WTC11 (cell line): Measurements from ENCODE around the gene GPR39. TPM values are rescaled to one million over a fixed set of nuclear protein-coding genes. Genes with fewer than 3 reads are reported as not detected.

Source experiments
- ATAC-seq: fragments of 200-7000 bp; cut with Tn5 transposase; 2 replicates; pipeline ENCODE4 v1.10.0; 2021; ENCODE audit warnings: mild to moderate bottlenecking, moderate library complexity
- CTCF ChIA-PET: fragments of 300-600 bp; sonication (Branson Sonifier 250); formaldehyde crosslinking; loops from one replicate; lab custom pipeline; 2021; ENCODE audit warnings: antibody characterized with exemption; lab: Charles Lee
- POLR2A ChIA-PET: fragments of 350-600 bp; sonication (Branson Sonifier 250); formaldehyde crosslinking; loops from one replicate; lab custom pipeline; 2021; ENCODE audit warnings: antibody characterized with exemption; lab: Charles Lee
- DNase-seq: peaks from one replicate; pipeline ENCODE4 v3.0.0; 2021; ENCODE audit warnings: low spot score
- H3K27ac Mint-ChIP-seq: 2 replicates; pipeline ENCODE4 v1.8.0; 2021; ENCODE audit warnings: mixed read lengths
- H3K27me3 Mint-ChIP-seq: 2 replicates; pipeline ENCODE4 v1.8.0; 2021; ENCODE audit warnings: low read depth, mild to moderate bottlenecking, moderate library complexity, mixed read lengths
- H3K36me3 Mint-ChIP-seq: 2 replicates; pipeline ENCODE4 v1.8.0; 2021; ENCODE audit warnings: mixed read lengths
- H3K4me1 Mint-ChIP-seq: 2 replicates; pipeline ENCODE4 v1.8.0; 2022; ENCODE audit warnings: mixed read lengths
- H3K4me3 Mint-ChIP-seq: 2 replicates; pipeline ENCODE4 v1.8.0; 2021; ENCODE audit warnings: mild to moderate bottlenecking, moderate library complexity, mixed read lengths
- H3K9me3 Mint-ChIP-seq: 2 replicates; pipeline ENCODE4 v1.8.0; 2021; ENCODE audit warnings: mixed read lengths
- ETV6 ChIP-seq: sonication (generic); formaldehyde crosslinking; IDR thresholded peaks from 2 replicates; pipeline ENCODE4 v1.8.1; 2022; ENCODE audit warnings: mild to moderate bottlenecking, missing genetic modification reagents
- HMGA2 ChIP-seq: fragments of 250-450 bp; sonication (Bioruptor Pico); IDR thresholded peaks from 2 replicates; pipeline ENCODE4 v1.4.0; 2021; ENCODE audit warnings: mild to moderate bottlenecking, moderate library complexity
- NFYB ChIP-seq: sonication (generic); formaldehyde crosslinking; conservative IDR thresholded peaks from 2 replicates; pipeline ENCODE4 v1.8.0; 2022; ENCODE audit warnings: low read depth, missing genetic modification reagents
- NR2C2 ChIP-seq: sonication (generic); formaldehyde crosslinking; IDR thresholded peaks from 2 replicates; pipeline ENCODE4 v1.8.0; 2022; ENCODE audit warnings: mild to moderate bottlenecking, missing genetic modification reagents
- NR3C1 ChIP-seq: sonication (generic); formaldehyde crosslinking; conservative IDR thresholded peaks from 2 replicates; pipeline ENCODE4 v1.8.1; 2023; ENCODE audit warnings: low read depth, mild to moderate bottlenecking, missing genetic modification reagents
- PRDM15 ChIP-seq: sonication (generic); formaldehyde crosslinking; IDR thresholded peaks from 2 replicates; pipeline ENCODE4 v1.8.0; 2022; ENCODE audit warnings: missing genetic modification reagents
- RELA ChIP-seq: sonication (generic); formaldehyde crosslinking; IDR thresholded peaks from 2 replicates; pipeline ENCODE4 v1.8.1; 2022; ENCODE audit warnings: missing genetic modification reagents, mild to moderate bottlenecking, borderline replicate concordance
- TCF7 ChIP-seq: sonication (generic); formaldehyde crosslinking; IDR thresholded peaks from 2 replicates; pipeline ENCODE4 v1.8.0; 2022; ENCODE audit warnings: mild to moderate bottlenecking, low read depth, missing genetic modification reagents, moderate library complexity
- TP53 ChIP-seq: sonication (generic); formaldehyde crosslinking; IDR thresholded peaks from 2 replicates; pipeline ENCODE4 v1.8.1; 2023; ENCODE audit warnings: mild to moderate bottlenecking, missing genetic modification reagents
- ZNF121 ChIP-seq: sonication (generic); formaldehyde crosslinking; IDR thresholded peaks from 2 replicates; pipeline ENCODE4 v1.8.0; 2023; ENCODE audit warnings: missing genetic modification reagents
- total RNA-seq: library from RNA; stranded (reverse); gene quantifications from 3 replicates; pipeline ENCODE4 v1.2.3, GENCODE V29; 2021
- TF ChIP-seq, protein P1 (sequence below): sonication (generic); formaldehyde crosslinking; IDR thresholded peaks from 2 replicates; pipeline ENCODE4 v1.8.0; 2022; ENCODE audit warnings: mild to moderate bottlenecking, missing genetic modification reagents
- TF ChIP-seq, protein P2 (sequence below): sonication (generic); formaldehyde crosslinking; IDR thresholded peaks from 2 replicates; pipeline ENCODE4 v1.8.1; 2023; ENCODE audit warnings: mild to moderate bottlenecking, missing genetic modification reagents
- TF ChIP-seq, protein P3 (sequence below): fragments of 250-450 bp; sonication (Bioruptor Pico); conservative IDR thresholded peaks from 2 replicates; pipeline ENCODE4 v1.9.0; 2021; ENCODE audit warnings: mild to moderate bottlenecking
- TF ChIP-seq, protein P4 (sequence below): fragments of 250-450 bp; sonication (Bioruptor Pico); IDR thresholded peaks from 2 replicates; pipeline ENCODE4 v1.8.0; 2021; ENCODE audit warnings: mild to moderate bottlenecking
- TF ChIP-seq, protein P5 (sequence below): sonication (generic); formaldehyde crosslinking; IDR thresholded peaks from 2 replicates; pipeline ENCODE4 v1.8.0; 2022; ENCODE audit warnings: mild to moderate bottlenecking, missing genetic modification reagents
- TF ChIP-seq, protein P6 (sequence below): sonication (generic); formaldehyde crosslinking; IDR thresholded peaks from 2 replicates; pipeline ENCODE4 v1.8.1; 2023; ENCODE audit warnings: mild to moderate bottlenecking, missing genetic modification reagents, moderate library complexity
- TF ChIP-seq, protein P7 (sequence below): fragments of 250-450 bp; sonication (Bioruptor Pico); IDR thresholded peaks from 2 replicates; pipeline ENCODE4 v1.9.0; 2021; ENCODE audit warnings: mild to moderate bottlenecking
- TF ChIP-seq, protein P8 (sequence below): sonication (generic); formaldehyde crosslinking; IDR thresholded peaks from 2 replicates; pipeline ENCODE4 v1.8.1; 2022; ENCODE audit warnings: low read depth, missing genetic modification reagents, borderline replicate concordance

GPR39 gene
- total RNA-seq, 1 experiment from 2014 or later = 0.74 TPM

DNA sequence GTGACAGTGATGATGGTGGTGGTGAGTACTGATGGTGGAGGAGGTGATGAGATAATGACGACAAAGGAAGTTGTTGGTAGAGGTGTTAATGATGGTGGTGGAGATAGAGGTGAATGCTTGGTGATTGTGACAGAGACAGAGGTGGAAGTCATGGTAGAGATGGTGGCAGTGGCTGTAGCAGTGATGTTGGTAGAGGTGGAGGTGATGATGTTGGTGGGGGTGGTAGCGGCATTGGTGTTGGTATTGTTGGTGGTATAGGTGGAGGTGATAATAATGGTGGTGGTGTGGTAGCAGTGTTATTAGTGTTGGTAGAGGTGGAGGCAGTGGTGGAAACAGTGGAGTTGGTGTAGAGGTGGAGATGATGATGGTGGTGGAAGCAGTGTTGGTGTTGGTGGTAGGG is 217.0 kb downstream of the GPR39 start (continued):
- TF ChIP-seq NFYB (CRISPR knock-in tag) = no peak
- TF ChIP-seq, protein P1, sequence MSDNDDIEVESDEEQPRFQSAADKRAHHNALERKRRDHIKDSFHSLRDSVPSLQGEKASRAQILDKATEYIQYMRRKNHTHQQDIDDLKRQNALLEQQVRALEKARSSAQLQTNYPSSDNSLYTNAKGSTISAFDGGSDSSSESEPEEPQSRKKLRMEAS (CRISPR knock-in tag) = no peak
- TF ChIP-seq, protein P2, sequence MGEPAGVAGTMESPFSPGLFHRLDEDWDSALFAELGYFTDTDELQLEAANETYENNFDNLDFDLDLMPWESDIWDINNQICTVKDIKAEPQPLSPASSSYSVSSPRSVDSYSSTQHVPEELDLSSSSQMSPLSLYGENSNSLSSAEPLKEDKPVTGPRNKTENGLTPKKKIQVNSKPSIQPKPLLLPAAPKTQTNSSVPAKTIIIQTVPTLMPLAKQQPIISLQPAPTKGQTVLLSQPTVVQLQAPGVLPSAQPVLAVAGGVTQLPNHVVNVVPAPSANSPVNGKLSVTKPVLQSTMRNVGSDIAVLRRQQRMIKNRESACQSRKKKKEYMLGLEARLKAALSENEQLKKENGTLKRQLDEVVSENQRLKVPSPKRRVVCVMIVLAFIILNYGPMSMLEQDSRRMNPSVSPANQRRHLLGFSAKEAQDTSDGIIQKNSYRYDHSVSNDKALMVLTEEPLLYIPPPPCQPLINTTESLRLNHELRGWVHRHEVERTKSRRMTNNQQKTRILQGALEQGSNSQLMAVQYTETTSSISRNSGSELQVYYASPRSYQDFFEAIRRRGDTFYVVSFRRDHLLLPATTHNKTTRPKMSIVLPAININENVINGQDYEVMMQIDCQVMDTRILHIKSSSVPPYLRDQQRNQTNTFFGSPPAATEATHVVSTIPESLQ (CRISPR knock-in tag) = no peak
- no peak for TF ChIP-seq ETV6
- TF ChIP-seq, protein P3, sequence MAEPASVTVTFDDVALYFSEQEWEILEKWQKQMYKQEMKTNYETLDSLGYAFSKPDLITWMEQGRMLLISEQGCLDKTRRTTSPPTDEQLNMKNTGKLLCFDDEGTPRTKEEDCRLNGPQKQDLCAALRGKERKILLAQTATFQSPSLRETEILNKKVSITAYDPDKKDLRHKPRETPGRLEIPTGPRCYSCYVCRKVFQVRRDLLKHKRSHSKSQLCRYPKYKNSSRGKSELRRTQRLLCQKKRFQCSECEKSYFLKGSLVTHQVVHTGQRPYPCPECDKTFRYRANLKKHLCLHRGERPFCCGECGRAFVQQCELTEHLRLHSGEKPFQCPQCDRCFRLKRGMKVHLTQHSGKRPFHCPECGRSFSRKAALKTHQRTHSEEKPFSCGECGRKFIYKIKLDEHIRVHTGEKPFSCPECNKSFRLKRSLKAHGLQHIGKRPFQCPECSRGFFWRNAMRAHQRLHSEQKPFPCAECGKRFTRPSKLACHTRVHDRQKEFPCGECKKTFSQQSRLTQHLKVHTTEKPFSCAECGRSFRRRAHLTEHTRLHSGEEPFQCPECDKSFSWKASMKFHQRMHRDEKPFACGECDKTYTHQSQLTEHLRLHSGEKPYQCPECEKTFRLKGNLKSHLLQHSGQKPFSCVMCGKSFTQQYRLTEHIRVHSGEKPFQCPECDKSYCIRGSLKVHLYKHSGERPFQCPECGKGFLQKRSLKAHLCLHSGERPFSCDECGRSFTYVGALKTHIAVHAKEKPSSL (CRISPR knock-in tag) = no peak
- TF ChIP-seq, protein P4, sequence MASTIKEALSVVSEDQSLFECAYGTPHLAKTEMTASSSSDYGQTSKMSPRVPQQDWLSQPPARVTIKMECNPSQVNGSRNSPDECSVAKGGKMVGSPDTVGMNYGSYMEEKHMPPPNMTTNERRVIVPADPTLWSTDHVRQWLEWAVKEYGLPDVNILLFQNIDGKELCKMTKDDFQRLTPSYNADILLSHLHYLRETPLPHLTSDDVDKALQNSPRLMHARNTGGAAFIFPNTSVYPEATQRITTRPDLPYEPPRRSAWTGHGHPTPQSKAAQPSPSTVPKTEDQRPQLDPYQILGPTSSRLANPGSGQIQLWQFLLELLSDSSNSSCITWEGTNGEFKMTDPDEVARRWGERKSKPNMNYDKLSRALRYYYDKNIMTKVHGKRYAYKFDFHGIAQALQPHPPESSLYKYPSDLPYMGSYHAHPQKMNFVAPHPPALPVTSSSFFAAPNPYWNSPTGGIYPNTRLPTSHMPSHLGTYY (CRISPR knock-in tag) = no peak
- TF ChIP-seq TCF7 (CRISPR knock-in tag) = no peak
- TF ChIP-seq, protein P5, sequence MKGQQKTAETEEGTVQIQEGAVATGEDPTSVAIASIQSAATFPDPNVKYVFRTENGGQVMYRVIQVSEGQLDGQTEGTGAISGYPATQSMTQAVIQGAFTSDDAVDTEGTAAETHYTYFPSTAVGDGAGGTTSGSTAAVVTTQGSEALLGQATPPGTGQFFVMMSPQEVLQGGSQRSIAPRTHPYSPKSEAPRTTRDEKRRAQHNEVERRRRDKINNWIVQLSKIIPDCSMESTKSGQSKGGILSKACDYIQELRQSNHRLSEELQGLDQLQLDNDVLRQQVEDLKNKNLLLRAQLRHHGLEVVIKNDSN (CRISPR knock-in tag) = no peak
- no peak for TF ChIP-seq HMGA2
- TF ChIP-seq ZNF121 (CRISPR knock-in tag) = no peak
- no peak for TF ChIP-seq NR3C1 (CRISPR knock-in tag)

- Mint-ChIP-seq H3K9me3 (peaks cover 9% of the 10 kb centered on the region), H3K36me3 (no peaks in the 10 kb centered on the region; the same call in 1 of the 2 replicates), H3K27me3 (no peaks in the 10 kb centered on the region), H3K4me3 (no peak overlapping the region)
- ATAC-seq = no peak
- POLR2A ChIA-PET = no interaction called here
- DNase-seq = no peak
- TF ChIP-seq, protein P6, sequence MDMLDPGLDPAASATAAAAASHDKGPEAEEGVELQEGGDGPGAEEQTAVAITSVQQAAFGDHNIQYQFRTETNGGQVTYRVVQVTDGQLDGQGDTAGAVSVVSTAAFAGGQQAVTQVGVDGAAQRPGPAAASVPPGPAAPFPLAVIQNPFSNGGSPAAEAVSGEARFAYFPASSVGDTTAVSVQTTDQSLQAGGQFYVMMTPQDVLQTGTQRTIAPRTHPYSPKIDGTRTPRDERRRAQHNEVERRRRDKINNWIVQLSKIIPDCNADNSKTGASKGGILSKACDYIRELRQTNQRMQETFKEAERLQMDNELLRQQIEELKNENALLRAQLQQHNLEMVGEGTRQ (CRISPR knock-in tag) = no peak
- TF ChIP-seq RELA (CRISPR knock-in tag) (no peak), TCF7 (CRISPR knock-in tag) (no peak), NR2C2 (CRISPR knock-in tag) (no peak), TP53 (CRISPR knock-in tag) (no peak), PRDM15 (CRISPR knock-in tag) (no peak)
- TF ChIP-seq, protein P7, sequence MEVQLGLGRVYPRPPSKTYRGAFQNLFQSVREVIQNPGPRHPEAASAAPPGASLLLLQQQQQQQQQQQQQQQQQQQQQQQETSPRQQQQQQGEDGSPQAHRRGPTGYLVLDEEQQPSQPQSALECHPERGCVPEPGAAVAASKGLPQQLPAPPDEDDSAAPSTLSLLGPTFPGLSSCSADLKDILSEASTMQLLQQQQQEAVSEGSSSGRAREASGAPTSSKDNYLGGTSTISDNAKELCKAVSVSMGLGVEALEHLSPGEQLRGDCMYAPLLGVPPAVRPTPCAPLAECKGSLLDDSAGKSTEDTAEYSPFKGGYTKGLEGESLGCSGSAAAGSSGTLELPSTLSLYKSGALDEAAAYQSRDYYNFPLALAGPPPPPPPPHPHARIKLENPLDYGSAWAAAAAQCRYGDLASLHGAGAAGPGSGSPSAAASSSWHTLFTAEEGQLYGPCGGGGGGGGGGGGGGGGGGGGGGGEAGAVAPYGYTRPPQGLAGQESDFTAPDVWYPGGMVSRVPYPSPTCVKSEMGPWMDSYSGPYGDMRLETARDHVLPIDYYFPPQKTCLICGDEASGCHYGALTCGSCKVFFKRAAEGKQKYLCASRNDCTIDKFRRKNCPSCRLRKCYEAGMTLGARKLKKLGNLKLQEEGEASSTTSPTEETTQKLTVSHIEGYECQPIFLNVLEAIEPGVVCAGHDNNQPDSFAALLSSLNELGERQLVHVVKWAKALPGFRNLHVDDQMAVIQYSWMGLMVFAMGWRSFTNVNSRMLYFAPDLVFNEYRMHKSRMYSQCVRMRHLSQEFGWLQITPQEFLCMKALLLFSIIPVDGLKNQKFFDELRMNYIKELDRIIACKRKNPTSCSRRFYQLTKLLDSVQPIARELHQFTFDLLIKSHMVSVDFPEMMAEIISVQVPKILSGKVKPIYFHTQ = no peak
- TF ChIP-seq, protein P8, sequence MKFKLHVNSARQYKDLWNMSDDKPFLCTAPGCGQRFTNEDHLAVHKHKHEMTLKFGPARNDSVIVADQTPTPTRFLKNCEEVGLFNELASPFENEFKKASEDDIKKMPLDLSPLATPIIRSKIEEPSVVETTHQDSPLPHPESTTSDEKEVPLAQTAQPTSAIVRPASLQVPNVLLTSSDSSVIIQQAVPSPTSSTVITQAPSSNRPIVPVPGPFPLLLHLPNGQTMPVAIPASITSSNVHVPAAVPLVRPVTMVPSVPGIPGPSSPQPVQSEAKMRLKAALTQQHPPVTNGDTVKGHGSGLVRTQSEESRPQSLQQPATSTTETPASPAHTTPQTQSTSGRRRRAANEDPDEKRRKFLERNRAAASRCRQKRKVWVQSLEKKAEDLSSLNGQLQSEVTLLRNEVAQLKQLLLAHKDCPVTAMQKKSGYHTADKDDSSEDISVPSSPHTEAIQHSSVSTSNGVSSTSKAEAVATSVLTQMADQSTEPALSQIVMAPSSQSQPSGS (CRISPR knock-in tag) = no peak
- TF ChIP-seq, all 79 proteins: peak for 0
- CTCF ChIA-PET = interaction anchor here (0.9 to 1.1 kb wide), 2 partner anchors 15 to 883 kb away, joined by 3 read pairs; no protein-coding TSS in a partner anchor
- H3K4me1 Mint-ChIP-seq = peaks cover 19% of the 10 kb centered on the region
- no peak overlapping the region for H3K27ac Mint-ChIP-seq
Measured at GRCh38 chr2:132636346-132636745, 219.7 kb downstream of the GPR39 start.
